ENCODE measurements around the gene ZNHIT2.

DNA sequence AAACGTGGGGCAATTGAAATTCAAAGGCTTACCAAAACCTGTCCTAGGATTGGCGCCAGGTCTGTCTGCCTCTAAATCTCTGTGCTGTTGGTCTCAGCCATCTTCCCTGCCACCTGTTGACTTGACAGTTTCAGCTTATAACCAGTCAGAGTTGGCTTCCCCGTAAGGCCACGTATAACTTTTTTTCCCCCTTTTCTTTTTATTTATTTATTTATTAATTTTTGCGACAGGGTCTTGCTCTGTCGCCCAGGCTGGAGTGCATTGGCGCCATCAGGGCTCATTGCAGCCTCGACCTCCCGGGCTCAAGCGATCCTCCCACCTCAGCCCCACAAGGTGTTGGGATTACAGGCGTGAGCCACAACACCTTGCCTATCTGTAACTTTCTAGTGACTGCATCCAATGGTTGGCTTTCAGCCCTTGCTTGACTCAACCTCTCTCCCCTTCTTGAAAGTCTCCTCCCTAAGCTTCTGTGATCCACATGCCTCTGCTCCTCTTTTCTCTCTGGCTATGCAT lies 18.2 kb upstream of the ZNHIT2 start:
- TF ChIP-seq EZH2 (IDR thresholded peaks at IDR 0.05; ENCODE audit: insufficient read depth, poor library complexity, severe bottlenecking) (no peak), EZH2phosphoT487 (IDR thresholded peaks at IDR 0.05; ENCODE audit: insufficient read depth, low read depth) (no peak)

All from GM23248 (cell line).